ENCODE measurements around the gene AMD1.

Gene AMD1

GRCh38 chr6:110939429-110940200 is 65.0 kb downstream of the AMD1 start:
- DNase-seq (ENCODE audit: low read depth, low spot score) = no peak
- H3K9ac ChIP-seq (ENCODE audit: insufficient read length, low read depth) = no peak overlapping the region
- H3K27me3 ChIP-seq (ENCODE audit: insufficient read depth, insufficient read length) = no peaks in the 10 kb centered on the region
- H3K4me3 ChIP-seq (ENCODE audit: insufficient read length, low read depth) = no peak overlapping the region
- H3K4me1 ChIP-seq (ENCODE audit: insufficient read depth, insufficient read length) = no peaks in the 10 kb centered on the region
- H3K36me3 ChIP-seq (ENCODE audit: insufficient read depth, insufficient read length, low read length) = no peaks in the 10 kb centered on the region
- TF ChIP-seq ZNF274 (IDR thresholded peaks at IDR 0.05; ENCODE audit: low read depth, low read length) = no peak
- H3K9me3 ChIP-seq (ENCODE audit: insufficient read depth, low read length) = no peaks in the 10 kb centered on the region

GRCh38 chr6:110944681-110945151 is 70.1 kb downstream of the AMD1 start:
- H3K27me3 ChIP-seq (ENCODE audit: insufficient read depth, insufficient read length) = no peaks in the 10 kb centered on the region
- H3K9me3 ChIP-seq (ENCODE audit: insufficient read depth, low read length) = no peaks in the 10 kb centered on the region
- no peak overlapping the region for H3K4me3 ChIP-seq (ENCODE audit: insufficient read length, low read depth)
- no peak overlapping the region for H3K9ac ChIP-seq (ENCODE audit: insufficient read length, low read depth)
- DNase-seq (ENCODE audit: low read depth, low spot score) = no peak
- no peaks in the 10 kb centered on the region for H3K4me1 ChIP-seq (ENCODE audit: insufficient read depth, insufficient read length)
- no peak for TF ChIP-seq ZNF274 (IDR thresholded peaks at IDR 0.05; ENCODE audit: low read depth, low read length)
- TF ChIP-seq SUZ12 (IDR thresholded peaks at IDR 0.05; ENCODE audit: extremely low read depth, insufficient read depth, insufficient read length) = no peak
- TF ChIP-seq YY1 (IDR thresholded peaks at IDR 0.05; ENCODE audit: insufficient read depth, insufficient read length) = no peak
- no peaks in the 10 kb centered on the region for H3K36me3 ChIP-seq (ENCODE audit: insufficient read depth, insufficient read length, low read length)
